H9 (cell line): ENCODE data around the gene JRKL. TPM values are rescaled to one million over a fixed set of nuclear protein-coding genes. Genes with fewer than 3 reads are reported as not detected.

Experiments used
- DNase-seq: peaks from one replicate; pipeline ENCODE4 v3.0.0-alpha.2; 2017
- H2AFZ ChIP-seq: one replicate; pipeline ENCODE4 v1.6.1; 2013; ENCODE audit warnings: mild to moderate bottlenecking, low read length, control low read depth, moderate library complexity
- H2AK5ac ChIP-seq: 2 replicates; pipeline ENCODE4 v1.6.1; 2013; ENCODE audit warnings: low read length, control low read depth, mixed read lengths; ENCODE audit not compliant: insufficient read length
- H2BK120ac ChIP-seq: one replicate; pipeline ENCODE4 v1.6.1; 2013; ENCODE audit warnings: low read depth, mild to moderate bottlenecking, low read length, control low read depth, inconsistent platforms; ENCODE audit not compliant: poor library complexity, severe bottlenecking
- H2BK12ac ChIP-seq: 2 replicates; pipeline ENCODE4 v1.6.1; 2013; ENCODE audit warnings: low read length, control low read depth, mixed read lengths, low read depth; ENCODE audit not compliant: insufficient read length
- H2BK15ac ChIP-seq: 2 replicates; pipeline ENCODE4 v1.6.1; 2013; ENCODE audit warnings: low read depth, low read length, control low read depth
- H2BK20ac ChIP-seq: one replicate; pipeline ENCODE4 v1.6.1; 2013; ENCODE audit warnings: low read depth, mild to moderate bottlenecking, low read length, control low read depth, inconsistent platforms; ENCODE audit not compliant: poor library complexity, severe bottlenecking
- H2BK5ac ChIP-seq: 2 replicates; pipeline ENCODE4 v1.6.1; 2013; ENCODE audit warnings: low read length, control low read depth, mixed read lengths; ENCODE audit not compliant: insufficient read length
- H3K14ac ChIP-seq: 2 replicates; pipeline ENCODE4 v1.6.1; 2013; ENCODE audit warnings: low read length, control low read depth; ENCODE audit not compliant: insufficient read depth
- H3K18ac ChIP-seq: 2 replicates; pipeline ENCODE4 v1.6.1; 2013; ENCODE audit warnings: low read depth, mild to moderate bottlenecking, mixed read lengths, low read length, control low read depth; ENCODE audit not compliant: insufficient read length
- H3K23ac ChIP-seq: 2 replicates; pipeline ENCODE4 v1.6.1; 2013; ENCODE audit warnings: low read length, control low read depth, mixed read lengths, low read depth; ENCODE audit not compliant: insufficient read length
- H3K23me2 ChIP-seq: 2 replicates; pipeline ENCODE4 v1.6.1; 2013; ENCODE audit warnings: low read depth, mild to moderate bottlenecking, mixed read lengths, low read length, control low read depth; ENCODE audit not compliant: insufficient read length, poor library complexity, severe bottlenecking
- H3K27ac ChIP-seq: 2 replicates; pipeline ENCODE4 v1.5.1; 2013; ENCODE audit warnings: low read length, control low read depth, mixed read lengths, low read depth; ENCODE audit not compliant: insufficient read length
- H3K27me3 ChIP-seq: 2 replicates; pipeline ENCODE4 v1.6.1; 2013; ENCODE audit warnings: low read length, control low read depth, inconsistent platforms; ENCODE audit not compliant: insufficient read depth
- H3K4ac ChIP-seq: 2 replicates; pipeline ENCODE4 v1.6.1; 2013; ENCODE audit warnings: low read depth, mild to moderate bottlenecking, control low read depth, inconsistent platforms, low read length, moderate library complexity
- H3K4me1 ChIP-seq: 2 replicates; pipeline ENCODE4 v1.6.1; 2013; ENCODE audit warnings: low read length, control low read depth, inconsistent platforms; ENCODE audit not compliant: insufficient read depth
- H3K4me2 ChIP-seq: 2 replicates; pipeline ENCODE4 v1.6.1; 2013; ENCODE audit warnings: low read length, control low read depth, mixed read lengths; ENCODE audit not compliant: insufficient read length, insufficient read depth
- H3K56ac ChIP-seq: 2 replicates; pipeline ENCODE4 v1.6.1; 2013; ENCODE audit warnings: low read depth, mild to moderate bottlenecking, mixed read lengths, low read length, control low read depth; ENCODE audit not compliant: insufficient read length
- H3K79me1 ChIP-seq: 2 replicates; pipeline ENCODE4 v1.6.1; 2013; ENCODE audit warnings: low read depth, mild to moderate bottlenecking, moderate library complexity, low read length, control low read depth, inconsistent platforms; ENCODE audit not compliant: insufficient read depth, poor library complexity, severe bottlenecking
- H3K79me2 ChIP-seq: 2 replicates; pipeline ENCODE4 v1.6.1; 2013; ENCODE audit warnings: low read length, control low read depth, inconsistent platforms; ENCODE audit not compliant: insufficient read depth
- H3K9ac ChIP-seq: 2 replicates; pipeline ENCODE4 v1.6.1; 2013; ENCODE audit warnings: low read length, control low read depth, mixed read lengths; ENCODE audit not compliant: insufficient read length; ENCODE audit errors: extremely low read depth
- H3K9me3 ChIP-seq: one replicate; pipeline ENCODE4 v1.6.1; 2013; ENCODE audit warnings: low read depth, low read length, inconsistent platforms; ENCODE audit not compliant: control insufficient read depth
- H3T11ph ChIP-seq: one replicate; pipeline ENCODE4 v1.6.1; 2013; ENCODE audit warnings: mild to moderate bottlenecking, low read length, control low read depth, inconsistent platforms
- H4K20me1 ChIP-seq: one replicate; pipeline ENCODE4 v1.6.1; 2013; ENCODE audit not compliant: control insufficient read depth, insufficient read length, insufficient read depth
- H4K5ac ChIP-seq: 2 replicates; pipeline ENCODE4 v1.6.1; 2013; ENCODE audit warnings: low read depth, mild to moderate bottlenecking, mixed read lengths, low read length, control low read depth; ENCODE audit not compliant: insufficient read length
- H4K8ac ChIP-seq: replicated peaks from 2 replicates; pipeline ENCODE4 v1.6.1; 2013; ENCODE audit warnings: low read length, control low read depth, mixed read lengths, low read depth; ENCODE audit not compliant: insufficient read length
- H4K91ac ChIP-seq: 2 replicates; pipeline ENCODE4 v1.6.1; 2013; ENCODE audit warnings: low read depth, mild to moderate bottlenecking, moderate library complexity, mixed read lengths, low read length, control low read depth; ENCODE audit not compliant: insufficient read length
- H3K27ac Mint-ChIP-seq, 3 experiments: 2 replicates in 2 of 3; 3 replicates in 1 of 3; pipeline ENCODE4 v1.8.0; 2020 to 2021; ENCODE audit warnings: mixed read lengths in 3 of 3, mild to moderate bottlenecking in 1 of 3, moderate library complexity in 1 of 3
- H3K27me3 Mint-ChIP-seq: 2 replicates; pipeline ENCODE4 v1.8.0; 2021; ENCODE audit warnings: low read depth, mild to moderate bottlenecking, moderate library complexity, mixed read lengths
- H3K36me3 Mint-ChIP-seq, 3 experiments: 2 replicates in 2 of 3; 3 replicates in 1 of 3; pipeline ENCODE4 v1.8.0; 2020 to 2021; ENCODE audit warnings: low read depth in 3 of 3, mixed read lengths in 3 of 3; ENCODE audit not compliant: insufficient read depth in 1 of 3
- H3K4me1 Mint-ChIP-seq, 2 experiments: 2 replicates each; pipeline ENCODE4 v1.8.0; 2020; ENCODE audit warnings: mixed read lengths in 2 of 2
- H3K4me3 Mint-ChIP-seq, 2 experiments: 2 replicates in 1 of 2; 3 replicates in 1 of 2; pipeline ENCODE4 v1.8.0; 2020 to 2021; ENCODE audit warnings: mild to moderate bottlenecking in 2 of 2, mixed read lengths in 2 of 2, moderate library complexity in 1 of 2
- H3K9me3 Mint-ChIP-seq, 2 experiments: 2 replicates in 1 of 2; 3 replicates in 1 of 2; pipeline ENCODE4 v1.8.0; 2020; ENCODE audit warnings: mild to moderate bottlenecking in 2 of 2, mixed read lengths in 2 of 2, moderate library complexity in 1 of 2
- CTCF ChIP-seq: fragments of 200-600 bp; sonication (generic); conservative IDR thresholded peaks from 3 replicates; pipeline ENCODE4 v1.8.0; 2021; ENCODE audit warnings: antibody characterized with exemption, mild to moderate bottlenecking
- WGBS: extraction: QIAGEN DNeasy Blood & Tissue Kit; methylation state at CpG from one replicate; pipeline ENCODE4 v1.1.7; 2013; ENCODE audit warnings: missing lambda C conversion rate, low lambda C conversion rate, mixed read lengths; ENCODE audit not compliant: insufficient read length; ENCODE audit errors: extremely low coverage; 5-methylcytosine and 5-hydroxymethylcytosine counted together
- total RNA-seq: library from RNA; stranded (reverse); gene quantifications from 2 replicates; pipeline ENCODE4 v1.2.1, GENCODE V29; 2021

The JRKL gene
- total RNA-seq, 1 experiment from 2014 or later = 3.6 TPM

GRCh38 chr11:96384156-96384555, 5.7 kb upstream of the JRKL start:
- Histone ChIP-seq H3K27me3 (no peaks in the 10 kb centered on the region), H3K4me2 (no peak overlapping the region), H4K91ac (no peak overlapping the region), H4K5ac (no peak overlapping the region), H3K18ac (no peak overlapping the region), H2AFZ (no peak overlapping the region), H3K23ac (no peak overlapping the region), H3K56ac (no peak overlapping the region), H3K79me2 (no peaks in the 10 kb centered on the region), H2BK20ac (no peak overlapping the region), H2BK12ac (no peak overlapping the region), H3K4ac (no peak overlapping the region), H3K79me1 (peaks cover 2% of the 10 kb centered on the region), H3T11ph (no peak overlapping the region), H2BK5ac (no peak overlapping the region), H3K9me3 (no peaks in the 10 kb centered on the region), H2BK120ac (no peak overlapping the region), H3K14ac (no peak overlapping the region), H3K4me1 (no peaks in the 10 kb centered on the region), H2AK5ac (no peak overlapping the region), H4K20me1 (no peaks in the 10 kb centered on the region), H3K23me2 (peaks cover 5% of the 10 kb centered on the region), H2BK15ac (no peak overlapping the region), H3K9ac (no peak overlapping the region), H3K27ac (no peak overlapping the region), H4K8ac (no peak overlapping the region)
- H3K4me3 Mint-ChIP-seq = no peak overlapping the region
- no peaks in the 10 kb centered on the region for H3K27me3 Mint-ChIP-seq
- peaks cover 2 to 9% (median 8%) of the 10 kb centered on the region in 3 experiments; a peak in 5 of 7 replicates for H3K36me3 Mint-ChIP-seq
- TF ChIP-seq CTCF = no peak
- no peak for DNase-seq
- H3K9me3 Mint-ChIP-seq = no peaks in the 10 kb centered on the region
- H3K4me1 Mint-ChIP-seq = peaks cover 8 to 9% of the 10 kb centered on the region in 2 experiments
- no peak overlapping the region for H3K27ac Mint-ChIP-seq
- WGBS = no CpG with 5 or more reads among the region's 3 CpGs
